Neural progenitor cell (in vitro differentiated cells): ENCODE data around the gene RNF11. TPM values are rescaled to one million over a fixed set of nuclear protein-coding genes. Genes with fewer than 3 reads are reported as not detected.
A peak's percentile ranks its signal among the peaks of the same experiment; 100 is the strongest.

Experiments
- DNase-seq: peaks from one replicate; pipeline ENCODE4 v3.0.0-alpha.2; 2016; ENCODE audit warnings: low spot score
- H2AFZ ChIP-seq: fragments of 200-600 bp; sonication (generic); replicated peaks from 2 replicates; pipeline ENCODE4 v1.6.1; 2016; ENCODE audit warnings: antibody characterized with exemption
- H3F3A ChIP-seq: fragments of 200-600 bp; sonication (generic); 2 replicates; pipeline ENCODE4 v1.6.1; 2016; ENCODE audit warnings: antibody characterized with exemption, low read depth
- H3K27ac ChIP-seq: fragments of 200-600 bp; sonication (generic); 2 replicates; pipeline ENCODE4 v1.5.1; 2016; ENCODE audit warnings: mild to moderate bottlenecking
- H3K27me3 ChIP-seq: fragments of 200-600 bp; sonication (generic); 2 replicates; pipeline ENCODE4 v1.6.1; 2016; ENCODE audit warnings: mild to moderate bottlenecking, moderate library complexity
- H3K36me3 ChIP-seq: fragments of 200-600 bp; sonication (generic); 2 replicates; pipeline ENCODE4 v1.5.1; 2016
- H3K4me1 ChIP-seq: fragments of 200-600 bp; sonication (generic); 2 replicates; pipeline ENCODE4 v1.6.1; 2016; ENCODE audit warnings: mixed run types
- H3K4me2 ChIP-seq: fragments of 200-600 bp; sonication (generic); 2 replicates; pipeline ENCODE4 v1.6.1; 2016
- H3K4me3 ChIP-seq: fragments of 200-600 bp; sonication (generic); 2 replicates; pipeline ENCODE4 v1.5.1; 2016
- H3K79me2 ChIP-seq: fragments of 200-600 bp; sonication (generic); 2 replicates; pipeline ENCODE4 v1.6.1; 2016; ENCODE audit warnings: low read depth
- H3K9ac ChIP-seq: fragments of 200-600 bp; sonication (generic); 2 replicates; pipeline ENCODE4 v1.6.1; 2016
- H3K9me3 ChIP-seq: fragments of 200-600 bp; sonication (generic); 2 replicates; pipeline ENCODE4 v1.5.1; 2016; ENCODE audit warnings: low read depth
- H4K20me1 ChIP-seq: fragments of 200-600 bp; sonication (generic); 2 replicates; pipeline ENCODE4 v1.6.1; 2016; ENCODE audit warnings: low read depth
- H3K27ac Mint-ChIP-seq: 3 replicates; pipeline ENCODE4 v1.8.0; 2021; ENCODE audit warnings: mixed read lengths
- H3K27me3 Mint-ChIP-seq: 2 replicates; pipeline ENCODE4 v1.8.0; 2022; ENCODE audit warnings: low read depth, mild to moderate bottlenecking, inconsistent platforms, moderate library complexity, mixed read lengths; ENCODE audit not compliant: insufficient read depth
- H3K36me3 Mint-ChIP-seq: 3 replicates; pipeline ENCODE4 v1.8.0; 2021; ENCODE audit warnings: mixed read lengths
- H3K4me1 Mint-ChIP-seq: 3 replicates; pipeline ENCODE4 v1.8.0; 2021; ENCODE audit warnings: mixed read lengths
- H3K4me3 Mint-ChIP-seq: 3 replicates; pipeline ENCODE4 v1.8.0; 2021; ENCODE audit warnings: mild to moderate bottlenecking, moderate library complexity, mixed read lengths
- H3K9me3 Mint-ChIP-seq: 3 replicates; pipeline ENCODE4 v1.8.0; 2020; ENCODE audit warnings: mixed read lengths
- EZH2 ChIP-seq: fragments of 200-600 bp; sonication (generic); IDR thresholded peaks from 2 replicates; pipeline ENCODE4 v1.6.1; 2017; ENCODE audit warnings: antibody characterized with exemption, mild to moderate bottlenecking, moderate library complexity
- EZH2phosphoT487 ChIP-seq: fragments of 200-600 bp; sonication (generic); IDR thresholded peaks from 2 replicates; pipeline ENCODE4 v1.6.1; 2017; ENCODE audit warnings: antibody characterized with exemption
- total RNA-seq: library from RNA; depleted of rRNA; stranded (reverse); fragments of >200 nt; gene quantifications from 2 replicates; pipeline ENCODE4 v1.2.3, GENCODE V29; 2015; ENCODE audit warnings: low replicate concordance
- TF ChIP-seq, protein P1 (sequence below): fragments of 200-600 bp; sonication (generic); IDR thresholded peaks from 2 replicates; pipeline ENCODE4 v1.5.1; 2017; ENCODE audit warnings: antibody characterized with exemption, mild to moderate bottlenecking

RNF11 gene, protein sequence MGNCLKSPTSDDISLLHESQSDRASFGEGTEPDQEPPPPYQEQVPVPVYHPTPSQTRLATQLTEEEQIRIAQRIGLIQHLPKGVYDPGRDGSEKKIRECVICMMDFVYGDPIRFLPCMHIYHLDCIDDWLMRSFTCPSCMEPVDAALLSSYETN
- 63.8 and 108 TPM in 2 replicates for total RNA-seq

DNA sequence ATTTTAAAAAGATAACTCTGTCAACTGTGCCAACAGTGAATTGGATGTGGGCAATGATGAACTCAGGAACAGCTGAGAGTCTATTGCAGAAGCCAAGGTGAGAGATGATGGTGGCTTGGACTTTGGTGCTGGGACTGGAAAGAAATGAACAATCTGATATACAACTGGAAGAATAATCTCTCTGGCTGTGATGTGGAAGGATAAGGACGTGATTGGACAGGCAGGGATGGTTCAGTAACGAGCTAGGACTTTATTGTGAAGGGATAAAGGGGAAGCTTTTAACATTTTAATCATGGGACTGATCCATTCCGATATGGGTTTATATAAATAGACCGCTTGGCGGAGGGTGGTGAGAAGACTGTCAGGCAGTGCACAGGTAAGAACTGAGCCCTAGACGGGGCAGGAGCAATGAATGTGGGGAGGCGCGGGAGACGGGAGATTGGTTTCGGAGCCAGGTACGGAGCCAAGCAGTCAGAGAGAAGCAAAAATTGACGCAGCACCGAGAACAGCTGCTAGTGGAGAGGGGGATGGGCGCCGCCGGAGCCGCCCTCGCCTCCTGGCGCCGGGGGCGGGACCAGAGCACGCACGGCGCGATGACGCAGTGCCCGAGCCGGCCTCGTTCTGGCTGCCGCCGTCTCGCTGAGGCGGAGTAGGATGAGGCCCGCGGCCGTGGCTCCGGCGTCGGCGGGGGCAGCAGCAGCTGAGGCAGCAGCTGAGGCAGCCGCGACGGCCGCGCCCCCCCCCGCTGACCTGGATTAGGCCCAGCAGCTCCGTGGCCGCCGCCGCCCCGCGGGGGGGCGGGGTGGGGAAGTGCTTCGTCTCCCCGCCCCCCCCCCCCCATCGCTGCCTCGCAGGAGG lies at the start of gene RNF11:
RNF11 (plus strand) TSS at position 601 of the 858 bp plus-strand sequence. CDS start 484 bp downstream, outside the sequence.
- no peaks in the 10 kb centered on the region for H3K9me3 Mint-ChIP-seq
- peaks cover 34% of the 10 kb centered on the region for H3K4me1 ChIP-seq
- H3K4me3 Mint-ChIP-seq = peak within 1 kb of the TSS; percentile 96
- peak within 1 kb of the TSS; percentile 91 for H3K4me2 ChIP-seq
- peaks cover 31% of the 10 kb centered on the region for H3K4me1 Mint-ChIP-seq
- no peaks in the 10 kb centered on the region for H3K27me3 Mint-ChIP-seq
- peak within 1 kb of the TSS; percentile 54 for H3K27ac ChIP-seq
- peak within 1 kb of the TSS; percentile 98 for H3K27ac Mint-ChIP-seq
- peak within 1 kb of the TSS; percentile 74 for H3K9ac ChIP-seq
- peak; percentile 96 for DNase-seq
- peak within 1 kb of the TSS; percentile 89 for H2AFZ ChIP-seq
- peaks cover 27% of the 10 kb centered on the region for H3F3A ChIP-seq
- H3K79me2 ChIP-seq = peaks cover 46% of the 10 kb centered on the region
- H3K27me3 ChIP-seq = no peaks in the 10 kb centered on the region
- TF ChIP-seq EZH2 (no peak), EZH2phosphoT487 (no peak)
- TF ChIP-seq, protein P1, sequence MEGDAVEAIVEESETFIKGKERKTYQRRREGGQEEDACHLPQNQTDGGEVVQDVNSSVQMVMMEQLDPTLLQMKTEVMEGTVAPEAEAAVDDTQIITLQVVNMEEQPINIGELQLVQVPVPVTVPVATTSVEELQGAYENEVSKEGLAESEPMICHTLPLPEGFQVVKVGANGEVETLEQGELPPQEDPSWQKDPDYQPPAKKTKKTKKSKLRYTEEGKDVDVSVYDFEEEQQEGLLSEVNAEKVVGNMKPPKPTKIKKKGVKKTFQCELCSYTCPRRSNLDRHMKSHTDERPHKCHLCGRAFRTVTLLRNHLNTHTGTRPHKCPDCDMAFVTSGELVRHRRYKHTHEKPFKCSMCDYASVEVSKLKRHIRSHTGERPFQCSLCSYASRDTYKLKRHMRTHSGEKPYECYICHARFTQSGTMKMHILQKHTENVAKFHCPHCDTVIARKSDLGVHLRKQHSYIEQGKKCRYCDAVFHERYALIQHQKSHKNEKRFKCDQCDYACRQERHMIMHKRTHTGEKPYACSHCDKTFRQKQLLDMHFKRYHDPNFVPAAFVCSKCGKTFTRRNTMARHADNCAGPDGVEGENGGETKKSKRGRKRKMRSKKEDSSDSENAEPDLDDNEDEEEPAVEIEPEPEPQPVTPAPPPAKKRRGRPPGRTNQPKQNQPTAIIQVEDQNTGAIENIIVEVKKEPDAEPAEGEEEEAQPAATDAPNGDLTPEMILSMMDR = no peak
- H3K36me3 ChIP-seq = no peaks in the 10 kb centered on the region
- H3K4me3 ChIP-seq = peak within 1 kb of the TSS; percentile 84
- no peaks in the 10 kb centered on the region for H3K36me3 Mint-ChIP-seq
- peaks cover 43% of the 10 kb centered on the region for H4K20me1 ChIP-seq
- H3K9me3 ChIP-seq = no peaks in the 10 kb centered on the region

GRCh38 chr1:51188230-51188629 lies 47.8 kb upstream of the RNF11 start:
- Mint-ChIP-seq H3K27ac (no peak overlapping the region), H3K9me3 (no peaks in the 10 kb centered on the region), H3K4me1 (no peaks in the 10 kb centered on the region), H3K4me3 (no peak overlapping the region), H3K27me3 (no peaks in the 10 kb centered on the region), H3K36me3 (no peaks in the 10 kb centered on the region)
- Histone ChIP-seq H3K36me3 (no peaks in the 10 kb centered on the region), H3K9me3 (no peaks in the 10 kb centered on the region), H3K79me2 (no peaks in the 10 kb centered on the region), H3F3A (no peaks in the 10 kb centered on the region), H3K4me1 (no peaks in the 10 kb centered on the region), H3K27me3 (no peaks in the 10 kb centered on the region), H2AFZ (no peak overlapping the region), H3K9ac (no peak overlapping the region), H4K20me1 (no peaks in the 10 kb centered on the region), H3K4me2 (no peak overlapping the region), H3K4me3 (no peak overlapping the region), H3K27ac (no peak overlapping the region)
- no peak for DNase-seq
- TF ChIP-seq, protein P1 = no peak
- TF ChIP-seq EZH2phosphoT487 (no peak), EZH2 (no peak)

DNA sequence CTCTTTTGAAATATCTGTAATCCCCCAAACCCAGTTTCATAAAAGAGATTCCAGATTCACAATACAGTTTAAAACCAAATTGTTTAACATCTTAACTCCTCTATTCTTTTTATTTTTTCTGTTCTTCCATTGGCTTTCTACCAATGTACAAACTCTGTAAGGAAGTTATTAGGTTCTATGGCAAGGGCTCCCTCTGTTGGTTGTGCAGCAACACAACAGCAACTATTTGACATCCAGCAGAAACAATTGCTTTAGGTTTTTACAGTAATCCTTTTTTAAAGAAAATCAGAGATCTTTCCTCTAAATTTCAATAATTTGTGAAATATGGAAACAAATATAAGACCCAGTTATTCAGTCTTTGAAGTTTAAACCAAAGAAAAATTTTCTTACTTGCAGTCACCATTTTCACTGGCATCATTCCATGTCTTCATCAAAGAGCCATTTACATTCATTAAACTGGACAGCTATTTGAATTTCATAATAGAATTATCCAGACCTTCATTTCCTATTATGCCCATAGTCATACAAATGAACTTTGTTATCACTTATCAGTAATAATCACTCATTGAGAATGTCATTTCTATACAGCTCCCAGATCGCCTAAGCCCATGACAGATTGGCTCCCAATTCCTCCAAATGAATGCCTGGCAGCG lies 46.5 kb upstream of the RNF11 start:
- H3K27ac ChIP-seq = no peak overlapping the region
- H3K4me3 ChIP-seq = no peak overlapping the region
- H3K9me3 Mint-ChIP-seq = no peaks in the 10 kb centered on the region
- no peaks in the 10 kb centered on the region for H3K36me3 Mint-ChIP-seq
- no peak overlapping the region for H3K4me2 ChIP-seq
- H3K4me1 Mint-ChIP-seq = no peaks in the 10 kb centered on the region
- H3K4me1 ChIP-seq = no peaks in the 10 kb centered on the region
- no peak overlapping the region for H3K4me3 Mint-ChIP-seq
- DNase-seq = peak; percentile 66
- no peaks in the 10 kb centered on the region for H3K79me2 ChIP-seq
- H3K9ac ChIP-seq = no peak overlapping the region
- H3K27ac Mint-ChIP-seq = no peak overlapping the region
- no peak overlapping the region for H2AFZ ChIP-seq
- no peaks in the 10 kb centered on the region for H3K36me3 ChIP-seq
- no peaks in the 10 kb centered on the region for H4K20me1 ChIP-seq
- H3K27me3 Mint-ChIP-seq = no peaks in the 10 kb centered on the region
- no peak for TF ChIP-seq EZH2
- TF ChIP-seq, protein P1 = peak; percentile 99
- H3K9me3 ChIP-seq = no peaks in the 10 kb centered on the region
- no peaks in the 10 kb centered on the region for H3K27me3 ChIP-seq
- H3F3A ChIP-seq = no peaks in the 10 kb centered on the region
